GM18909 (cell line): Measurements from ENCODE around the gene HYKK.

Experiments
- ATAC-seq: cut with Tn5 transposase; IDR thresholded peaks from one replicate; pipeline ENCODE4 v1.9.1; 2021; ENCODE audit warnings: mild to moderate bottlenecking; ENCODE audit not compliant: unreplicated experiment, poor library complexity

HYKK gene

GRCh38 chr15:78574944-78575343 lies 67.6 kb downstream of the HYKK start:
- no peak for ATAC-seq
